Fibroblast of lung (primary cell): ENCODE measurements around the gene ABCA5. TPM values are rescaled to one million over a fixed set of nuclear protein-coding genes. Genes with fewer than 3 reads are reported as not detected.
A peak's percentile ranks its signal among the peaks of the same experiment; 100 is the strongest.

Source experiments
- DNase-seq, 2 donors: peaks; one replicate each; pipeline versions ENCODE4 v3.0.0 to v3.0.0-alpha.2; 2010; ENCODE audit warnings: low read depth in 2 of 2
- H2AFZ ChIP-seq: 2 replicates; pipeline ENCODE4 v1.5.1; 2012; ENCODE audit warnings: low read length, control low read depth, inconsistent platforms
- H3K27ac ChIP-seq: 2 replicates; pipeline ENCODE4 v1.5.1; 2011; ENCODE audit warnings: low read length, control low read depth; ENCODE audit not compliant: insufficient read depth
- H3K27me3 ChIP-seq: 2 replicates; pipeline ENCODE4 v1.5.1; 2011; ENCODE audit warnings: mild to moderate bottlenecking, low read length; ENCODE audit not compliant: control insufficient read depth, insufficient read depth
- H3K36me3 ChIP-seq: 2 replicates; pipeline ENCODE4 v1.5.1; 2011; ENCODE audit warnings: low read length; ENCODE audit not compliant: control insufficient read depth, insufficient read depth
- H3K4me1 ChIP-seq: 2 replicates; pipeline ENCODE4 v1.5.1; 2011; ENCODE audit warnings: low read length; ENCODE audit not compliant: control insufficient read depth, insufficient read depth; ENCODE audit errors: extremely low read depth
- H3K4me2 ChIP-seq: 2 replicates; pipeline ENCODE4 v1.5.1; 2011; ENCODE audit warnings: low read length, control low read depth; ENCODE audit not compliant: insufficient read depth; ENCODE audit errors: extremely low read depth
- H3K4me3 ChIP-seq, 4 experiments: fragments of 200-600 bp in 1 of 4; sonication (generic) in 1 of 4; replicated peaks in 1 of 4; 2 replicates each; pipeline ENCODE4 v1.5.1; 2011 to 2016; ENCODE audit warnings: low read length in 4 of 4, low read depth in 3 of 4, mild to moderate bottlenecking in 3 of 4, control low read depth in 2 of 4, inconsistent platforms in 1 of 4, mixed read lengths in 1 of 4; ENCODE audit not compliant: insufficient read depth in 1 of 4; ENCODE audit errors: control extremely low read depth in 1 of 4
- H3K79me2 ChIP-seq: 2 replicates; pipeline ENCODE4 v1.5.1; 2012; ENCODE audit warnings: mild to moderate bottlenecking, low read length, inconsistent platforms; ENCODE audit not compliant: control insufficient read depth, insufficient read depth
- H3K9ac ChIP-seq: 2 replicates; pipeline ENCODE4 v1.5.1; 2011; ENCODE audit warnings: mild to moderate bottlenecking, low read length, control low read depth; ENCODE audit not compliant: insufficient read depth
- H3K9me3 ChIP-seq: 2 replicates; pipeline ENCODE4 v1.5.1; 2012; ENCODE audit warnings: low read depth, low read length; ENCODE audit not compliant: control insufficient read depth, insufficient read depth
- H4K20me1 ChIP-seq: 2 replicates; pipeline ENCODE4 v1.5.1; 2011; ENCODE audit warnings: low read length; ENCODE audit not compliant: control insufficient read depth, insufficient read depth; ENCODE audit errors: extremely low read depth
- CTCF ChIP-seq, 2 donors: IDR thresholded peaks in 1 of 2; conservative IDR thresholded peaks in 1 of 2; 1 replicate in 1 of 2; 2 replicates in 1 of 2; pipeline ENCODE4 v1.5.1; 2011 to 2012; ENCODE audit warnings: low read length in 2 of 2, control low read depth in 1 of 2, inconsistent platforms in 1 of 2, low read depth in 1 of 2, mild to moderate bottlenecking in 1 of 2
- EZH2 ChIP-seq: IDR thresholded peaks from 2 replicates; pipeline ENCODE4 v1.5.1; 2012; ENCODE audit warnings: low read length, control low read depth, mild to moderate bottlenecking; ENCODE audit errors: missing control alignments
- polyA plus RNA-seq, 2 donors: library from polyadenylated mRNA; depleted of rRNA in 1 of 2; stranded (reverse) in 1 of 2; unstranded in 1 of 2; fragments of >200 nt; gene quantifications; 2 replicates each; pipeline ENCODE4 v1.2.1, GENCODE V29; 2011 to 2012; ENCODE audit warnings: missing spikeins in 1 of 2
- total RNA-seq: library from RNA; depleted of rRNA; stranded (reverse); fragments of >200 nt; gene quantifications from 2 replicates; pipeline ENCODE4 v1.2.1, GENCODE V29; 2014

Gene ABCA5
- total and polyA plus RNA-seq, 2 donors (not counting 1 experiment from before 2014, with no cell fraction given), result 13.1 to 17.5 TPM

GRCh38 chr17:69333561-69333960 is 6.6 kb upstream of the ABCA5 start:
- Histone ChIP-seq H3K9me3 (no peaks in the 10 kb centered on the region), H3K4me1 (no peaks in the 10 kb centered on the region), H3K9ac (no peak overlapping the region), H3K4me2 (no peak overlapping the region), H3K27ac (no peak overlapping the region), H2AFZ (no peak overlapping the region), H3K79me2 (no peaks in the 10 kb centered on the region), H3K36me3 (no peaks in the 10 kb centered on the region), H3K27me3 (no peaks in the 10 kb centered on the region), H4K20me1 (no peaks in the 10 kb centered on the region), H3K4me3 (no peak overlapping the region)
- no peak for TF ChIP-seq CTCF (conservative IDR thresholded peaks at IDR 0.05 in 1 of 2, IDR thresholded peaks at IDR 0.05 in 1 of 2; ENCODE audit: low read depth in 1 of 2, low read length in 2 of 2)
- TF ChIP-seq EZH2, result no peak
- DNase-seq, result no peak

GRCh38 chr17:69331756-69332155 is 4.8 kb upstream of the ABCA5 start:
- TF ChIP-seq CTCF (conservative IDR thresholded peaks at IDR 0.05 in 1 of 2, IDR thresholded peaks at IDR 0.05 in 1 of 2; ENCODE audit: low read depth in 1 of 2, low read length in 2 of 2), result no peak
- TF ChIP-seq EZH2, result no peak
- no peaks in the 10 kb centered on the region for H3K9me3 ChIP-seq
- H3K4me1 ChIP-seq, result no peaks in the 10 kb centered on the region
- no peak overlapping the region for H3K4me3 ChIP-seq
- no peaks in the 10 kb centered on the region for H3K79me2 ChIP-seq
- H3K27ac ChIP-seq, result no peak overlapping the region
- H4K20me1 ChIP-seq, result no peaks in the 10 kb centered on the region
- H3K27me3 ChIP-seq, result no peaks in the 10 kb centered on the region
- no peak overlapping the region for H3K4me2 ChIP-seq
- no peaks in the 10 kb centered on the region for H3K36me3 ChIP-seq
- no peak overlapping the region for H3K9ac ChIP-seq
- DNase-seq, result no peak
- H2AFZ ChIP-seq, result no peak overlapping the region

- H3K79me2 ChIP-seq, result no peaks in the 10 kb centered on the region
- H2AFZ ChIP-seq, result peak overlapping the region; percentile 58
- H3K27me3 ChIP-seq, result no peaks in the 10 kb centered on the region
- peak overlapping the region; percentile 63 for H3K9ac ChIP-seq
- no peaks in the 10 kb centered on the region for H3K4me1 ChIP-seq
- H3K4me2 ChIP-seq, result peak overlapping the region; percentile 61
- no peaks in the 10 kb centered on the region for H3K36me3 ChIP-seq
- H4K20me1 ChIP-seq, result no peaks in the 10 kb centered on the region
- H3K9me3 ChIP-seq, result no peaks in the 10 kb centered on the region
- peak; percentile 27 to 34 for DNase-seq
- peak overlapping the region; percentile 26 for H3K27ac ChIP-seq
- H3K4me3 ChIP-seq, result peak overlapping the region; percentile 41 to 88 (median 60)
- no peak for TF ChIP-seq EZH2
- TF ChIP-seq CTCF (conservative IDR thresholded peaks at IDR 0.05 in 1 of 2, IDR thresholded peaks at IDR 0.05 in 1 of 2; ENCODE audit: low read depth in 1 of 2, low read length in 2 of 2), result no peak
Measured at GRCh38 chr17:69326377-69327059, 415 bp downstream of the ABCA5 start.
